ENCODE measurements around the gene DDX23.

DDX23 gene

GRCh38 chr12:48788524-48788853, 63.5 kb downstream of the DDX23 start:
- ChIA-PET CTCF (interaction anchor here (2.2 kb wide), 1 partner anchor 35 kb away, joined by 12 read pairs; no protein-coding TSS in a partner anchor), POLR2A (no interaction called here)
- TF ChIP-seq CTCF (IDR thresholded peaks at IDR 0.05; ENCODE audit: control extremely low read depth, extremely low read depth, low read depth, missing control alignments) = no peak
- no peak for DNase-seq (ENCODE audit: extremely low spot score)

GRCh38 chr12:48787791-48788523, 64.0 kb downstream of the DDX23 start:
- TF ChIP-seq CTCF (IDR thresholded peaks at IDR 0.05; ENCODE audit: control extremely low read depth, extremely low read depth, low read depth, missing control alignments) = no peak
- ChIA-PET CTCF (no interaction called here), POLR2A (no interaction called here)
- no peak for DNase-seq (ENCODE audit: extremely low spot score)

GRCh38 chr12:48786591-48787544, 65.1 kb downstream of the DDX23 start:
- no peak for DNase-seq (ENCODE audit: extremely low spot score)
- POLR2A ChIA-PET = no interaction called here
- CTCF ChIA-PET = interaction anchor here (2.3 to 2.8 kb wide), 2 partner anchors 9 to 34 kb away, joined by 10 to 32 read pairs; no protein-coding TSS in a partner anchor
- TF ChIP-seq CTCF (IDR thresholded peaks at IDR 0.05; ENCODE audit: control extremely low read depth, extremely low read depth, low read depth, missing control alignments) = no peak

- POLR2A ChIA-PET = no interaction called here
- CTCF ChIA-PET = interaction anchor here (1.7 to 11.1 kb wide), 4 partner anchors 9 to 31 kb away, joined by 5 to 57 read pairs (median 8); no protein-coding TSS in a partner anchor
- DNase-seq (ENCODE audit: extremely low spot score) = no peak
- no peak for TF ChIP-seq CTCF (IDR thresholded peaks at IDR 0.05; ENCODE audit: control extremely low read depth, extremely low read depth, low read depth, missing control alignments)
Observed at GRCh38 chr12:48783432-48783831, 68.5 kb downstream of the DDX23 start.

GRCh38 chr12:48782457-48783395, 69.2 kb downstream of the DDX23 start:
- ChIA-PET CTCF (interaction anchor here (1.4 to 11.1 kb wide), 5 partner anchors 10 to 32 kb away, joined by 3 to 57 read pairs (median 7); no protein-coding TSS in a partner anchor), POLR2A (no interaction called here)
- no peak for TF ChIP-seq CTCF (IDR thresholded peaks at IDR 0.05; ENCODE audit: control extremely low read depth, extremely low read depth, low read depth, missing control alignments)
- DNase-seq (ENCODE audit: extremely low spot score) = no peak

Data from GM10248 (cell line).